UCSD-AML1 (cell line): ENCODE measurements around the gene PTCSC3.

Experiments used
- DNase-seq: peaks from one replicate; lab custom pipeline; 2025; ENCODE audit not compliant: unreplicated experiment; lab: John Stamatoyannopoulos, UW

The PTCSC3 gene

DNA sequence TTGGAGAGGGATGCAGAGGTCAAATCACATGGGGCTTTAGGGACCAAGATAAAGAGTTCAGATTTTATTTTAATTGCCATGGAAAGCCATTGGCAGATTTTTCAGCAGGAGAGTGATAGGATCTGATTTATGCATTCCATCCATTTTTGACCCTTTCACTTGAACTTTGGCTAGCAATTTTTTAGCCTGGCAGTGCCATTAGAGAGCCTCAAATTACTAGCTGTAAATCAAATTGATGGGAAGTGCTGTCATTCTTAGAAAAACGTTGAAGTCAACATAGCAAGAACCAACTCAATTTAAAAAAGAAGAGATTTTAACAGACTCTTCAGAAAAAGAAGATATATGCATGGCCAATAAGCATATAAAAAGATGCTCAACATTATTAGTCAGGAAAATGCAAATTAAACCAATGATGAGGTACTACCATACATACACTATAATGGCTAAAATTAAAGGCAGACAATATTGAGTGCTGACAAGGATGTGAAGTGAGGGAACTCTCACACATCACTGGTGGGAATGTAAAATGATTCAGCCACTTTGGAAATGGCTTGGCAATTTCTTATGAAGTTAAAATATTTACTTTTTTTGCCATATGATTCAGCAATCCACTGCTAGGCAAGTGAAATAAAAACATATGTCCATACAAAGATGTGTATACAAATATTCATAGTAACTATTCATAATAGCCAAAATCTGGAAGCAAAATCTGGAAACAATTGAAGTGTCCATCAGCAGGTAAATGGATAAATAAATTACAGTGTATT lies 89.7 kb downstream of the PTCSC3 start:
- no peak for DNase-seq

DNA sequence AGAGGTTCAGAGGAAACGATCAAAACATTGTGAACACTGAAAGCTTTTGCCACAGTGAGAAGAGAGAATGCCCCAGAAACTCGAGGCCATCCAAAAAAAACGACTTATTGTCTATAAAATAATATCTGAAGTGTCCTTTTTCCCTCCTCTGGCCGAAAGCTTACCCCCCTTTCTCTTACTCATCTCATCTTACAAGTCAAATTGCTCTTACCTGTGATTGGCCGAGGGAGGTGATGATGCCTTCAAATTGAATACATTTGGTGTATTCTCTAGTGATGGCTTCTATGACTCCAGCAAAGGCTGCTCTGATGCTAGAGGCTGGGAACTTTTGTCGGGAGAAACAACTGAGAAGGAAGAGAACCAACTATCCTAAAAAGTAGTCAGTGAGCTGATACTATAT lies 90.7 kb downstream of the PTCSC3 start:
- no peak for DNase-seq
